Measurements from ENCODE around the gene MDFIC2. TPM values are rescaled to one million over a fixed set of nuclear protein-coding genes. Genes with fewer than 3 reads are reported as not detected.

Gene MDFIC2
- total RNA-seq, 2 experiments from 2014 or later: not detected

DNA sequence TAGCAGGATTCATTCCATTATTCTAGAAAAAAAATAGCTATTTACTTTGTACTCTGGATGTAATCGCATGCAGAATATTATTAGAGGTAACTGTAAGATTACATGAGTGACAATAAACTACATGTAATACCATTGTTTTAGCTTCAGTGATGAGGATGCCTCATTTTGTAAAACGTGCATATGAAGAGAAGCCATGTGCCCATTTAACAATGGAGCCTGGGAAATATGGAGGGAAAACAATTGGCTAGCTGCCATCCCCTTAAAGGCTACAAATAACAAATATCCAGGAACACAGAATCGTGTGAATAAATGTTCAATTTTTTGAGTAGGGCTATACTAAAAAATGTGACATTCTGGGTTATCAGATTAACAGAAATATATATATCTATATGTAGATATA is 161.8 kb downstream of the MDFIC2 start:
- CTCF ChIA-PET: interaction anchor here (1.2 kb wide), 1 partner anchor 30 kb away, joined by 3 read pairs; no protein-coding TSS in a partner anchor
- Mint-ChIP-seq H3K4me1 (ENCODE audit: low read depth) (no peaks in the 10 kb centered on the region), H3K36me3 (ENCODE audit: low read depth) (no peaks in the 10 kb centered on the region), H3K27me3 (ENCODE audit: low read depth) (no peaks in the 10 kb centered on the region), H3K27ac (no peak overlapping the region), H3K4me3 (no peak overlapping the region), H3K9me3 (ENCODE audit: insufficient read depth) (peaks cover 4% of the 10 kb centered on the region)
- no peak for DNase-seq
- ATAC-seq: no peak
- POLR2A ChIA-PET: no interaction called here

GRCh38 chr3:70149714-70150400 is 162.6 kb downstream of the MDFIC2 start:
- Mint-ChIP-seq H3K27ac (no peak overlapping the region), H3K36me3 (ENCODE audit: low read depth) (no peaks in the 10 kb centered on the region), H3K9me3 (ENCODE audit: insufficient read depth) (peaks cover 4% of the 10 kb centered on the region), H3K27me3 (ENCODE audit: low read depth) (no peaks in the 10 kb centered on the region), H3K4me3 (no peak overlapping the region), H3K4me1 (ENCODE audit: low read depth) (no peaks in the 10 kb centered on the region)
- ATAC-seq (no peak), DNase-seq (no peak)
- POLR2A ChIA-PET: no interaction called here
- CTCF ChIA-PET: interaction anchor here (0.8 to 1.2 kb wide), 2 partner anchors 29 to 30 kb away, joined by 3 read pairs; no protein-coding TSS in a partner anchor

Data from activated CD8-positive, alpha-beta T cell treated with anti-CD3 and anti-CD28 coated beads, Interleukin-2, amount 10 ng/mL, durations not matched to agents 7 days and 5 days (primary cell).